Thoracic aorta (tissue), 2 donors: ENCODE measurements around the gene SYNPO2. TPM values are rescaled to one million over a fixed set of nuclear protein-coding genes. Genes with fewer than 3 reads are reported as not detected.

ENCODE experiments used
- ATAC-seq: fragments of 150-250 bp; one replicate; pipeline ENCODE4 v1.8.0; 2017; ENCODE audit warnings: low read depth; ENCODE audit not compliant: insufficient number of reproducible peaks, low FRiP score
- DNase-seq: peaks from one replicate; pipeline ENCODE4 v3.0.0-alpha.2; 2020; ENCODE audit warnings: low spot score
- H3K27ac ChIP-seq, 2 donors: fragments of 200-600 bp; sonication (generic); 1 replicate in 1 of 2; 2 replicates in 1 of 2; pipeline ENCODE4 v1.5.1; 2016; ENCODE audit warnings: mild to moderate bottlenecking in 2 of 2, moderate library complexity in 2 of 2
- H3K27me3 ChIP-seq: fragments of 200-600 bp; sonication (generic); replicated peaks from 2 replicates; pipeline ENCODE4 v1.6.0; 2016; ENCODE audit warnings: mild to moderate bottlenecking; ENCODE audit not compliant: insufficient read depth
- H3K36me3 ChIP-seq: fragments of 200-600 bp; sonication (generic); one replicate; pipeline ENCODE4 v1.5.1; 2016
- H3K4me1 ChIP-seq, 2 donors: fragments of 200-600 bp; sonication (generic); 1 replicate in 1 of 2; 2 replicates in 1 of 2; pipeline versions ENCODE4 v1.5.1 to v1.6.0; 2016; ENCODE audit warnings: low read depth in 2 of 2, mild to moderate bottlenecking in 1 of 2; ENCODE audit not compliant: control insufficient read depth in 1 of 2
- H3K4me3 ChIP-seq: fragments of 200-600 bp; sonication (generic); 2 replicates; pipeline ENCODE4 v1.5.1; 2016; ENCODE audit warnings: mild to moderate bottlenecking
- H3K9me3 ChIP-seq: fragments of 200-600 bp; sonication (generic); 2 replicates; pipeline ENCODE4 v1.5.1; 2016
- CTCF ChIP-seq: fragments of 200-600 bp; sonication (generic); IDR thresholded peaks from one replicate; pipeline ENCODE4 v1.5.1; 2019; ENCODE audit warnings: antibody characterized with exemption
- total RNA-seq, 2 donors: library from RNA; depleted of rRNA; stranded (reverse); fragments of >200 nt; gene quantifications; one replicate each; pipeline versions ENCODE4 v1.1.0 to v1.2.3, GENCODE V29; 2016

SYNPO2 gene
- total RNA-seq, 2 donors from 2014 or later: 264 to 313 TPM

GRCh38 chr4:119037709-119038108, 149.1 kb downstream of the SYNPO2 start:
- TF ChIP-seq CTCF: no peak
- DNase-seq (no peak), ATAC-seq (no peak)
- Histone ChIP-seq H3K27ac (peak overlapping the region; percentile 60 to 83), H3K4me1 (peaks cover 55 to 99% of the 10 kb centered on the region in 2 donors), H3K9me3 (no peaks in the 10 kb centered on the region), H3K4me3 (no peak overlapping the region), H3K36me3 (no peaks in the 10 kb centered on the region), H3K27me3 (no peaks in the 10 kb centered on the region)

GRCh38 chr4:119038116-119038841, 149.6 kb downstream of the SYNPO2 start:
- peak overlapping the region; percentile 60 to 83 for H3K27ac ChIP-seq
- peaks cover 57 to 100% of the 10 kb centered on the region in 2 donors for H3K4me1 ChIP-seq
- peak overlapping the region; percentile 15 for H3K4me3 ChIP-seq
- TF ChIP-seq CTCF: no peak
- no peaks in the 10 kb centered on the region for H3K36me3 ChIP-seq
- no peak for DNase-seq
- no peaks in the 10 kb centered on the region for H3K9me3 ChIP-seq
- ATAC-seq: no peak
- H3K27me3 ChIP-seq: no peaks in the 10 kb centered on the region

- Histone ChIP-seq H3K9me3 (no peaks in the 10 kb centered on the region), H3K27ac (peak overlapping the region; percentile 60 to 83), H3K4me1 (peaks cover 56 to 98% of the 10 kb centered on the region in 2 donors), H3K27me3 (no peaks in the 10 kb centered on the region), H3K4me3 (no peak overlapping the region), H3K36me3 (no peaks in the 10 kb centered on the region)
- no peak for TF ChIP-seq CTCF
- no peak for ATAC-seq
- DNase-seq: no peak
These were observed 150.5 kb downstream of the SYNPO2 start for GRCh38 chr4:119039160-119039559.

GRCh38 chr4:119039779-119040178, 151.1 kb downstream of the SYNPO2 start:
- Histone ChIP-seq H3K27me3 (no peaks in the 10 kb centered on the region), H3K4me1 (peaks cover 53 to 98% of the 10 kb centered on the region in 2 donors), H3K27ac (peak overlapping the region; percentile 10 to 83), H3K9me3 (no peaks in the 10 kb centered on the region), H3K36me3 (no peaks in the 10 kb centered on the region), H3K4me3 (no peak overlapping the region)
- TF ChIP-seq CTCF: no peak
- DNase-seq (no peak), ATAC-seq (no peak)

GRCh38 chr4:119040261-119040660, 151.6 kb downstream of the SYNPO2 start:
- ATAC-seq (no peak), DNase-seq (no peak)
- Histone ChIP-seq H3K4me3 (no peak overlapping the region), H3K27me3 (no peaks in the 10 kb centered on the region), H3K9me3 (no peaks in the 10 kb centered on the region), H3K4me1 (peaks cover 55 to 98% of the 10 kb centered on the region in 2 donors), H3K27ac (peak overlapping the region; percentile 50 to 83), H3K36me3 (no peaks in the 10 kb centered on the region)
- no peak for TF ChIP-seq CTCF
